Measurements from ENCODE around the gene SLC38A8. TPM values are rescaled to one million over a fixed set of nuclear protein-coding genes. Genes with fewer than 3 reads are reported as not detected.

The SLC38A8 gene
- total RNA-seq, 2 experiments from 2014 or later = not detected

DNA sequence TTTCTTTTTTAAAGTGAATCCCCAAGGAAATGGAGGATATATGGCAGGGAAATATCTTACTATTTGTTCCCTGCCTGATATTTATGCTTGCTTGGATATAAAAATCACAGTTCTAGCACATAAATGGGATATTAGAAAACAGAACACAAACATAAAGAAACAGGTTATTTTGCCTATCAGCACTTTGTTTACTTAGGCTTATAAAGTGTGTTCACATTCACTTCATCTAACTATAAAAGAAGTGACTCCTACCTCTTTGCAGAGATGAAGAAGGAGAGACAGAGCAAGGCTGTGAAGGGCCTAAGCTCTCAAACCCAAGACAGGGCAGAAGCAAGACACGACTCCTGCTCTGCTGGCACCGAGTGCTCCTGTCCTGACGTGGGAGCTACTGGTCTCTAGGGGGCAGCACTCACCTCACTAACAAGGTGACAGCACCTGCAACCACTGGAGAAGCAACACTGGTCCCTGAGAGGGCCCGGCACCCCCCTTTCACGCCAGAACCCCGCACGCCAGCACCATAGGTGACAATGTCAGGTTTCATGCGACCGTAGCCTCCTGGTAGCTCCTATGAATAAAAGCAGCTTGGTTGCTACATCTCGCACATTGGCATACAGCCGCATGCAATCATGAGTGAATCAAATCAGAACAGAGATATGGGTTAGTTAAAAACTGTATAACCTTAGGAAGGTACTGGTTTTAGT, 42.1 kb upstream of the SLC38A8 start:
- Mint-ChIP-seq H3K36me3 (ENCODE audit: low read depth) (peaks cover 91% of the 10 kb centered on the region), H3K4me1 (ENCODE audit: low read depth) (peaks cover 48% of the 10 kb centered on the region), H3K27me3 (no peaks in the 10 kb centered on the region), H3K9me3 (no peaks in the 10 kb centered on the region), H3K4me3 (peak overlapping the region; percentile 42), H3K27ac (peak overlapping the region; percentile 63)
- DNase-seq (peak; percentile 50 to 87 (median 64)), ATAC-seq (ENCODE audit: poor library complexity) (peak; percentile 85)
- Histone ChIP-seq H3K36me3 (ENCODE audit: insufficient read depth, low read length) (peaks cover 83% of the 10 kb centered on the region), H3K27ac (ENCODE audit: low read depth in 1 of 2, low read length in 2 of 2) (no peak overlapping the region), H3K4me1 (ENCODE audit: insufficient read depth, low read length) (peaks cover 28% of the 10 kb centered on the region), H3K27me3 (ENCODE audit: control insufficient read depth in 1 of 2, insufficient read depth in 2 of 2, low read length in 2 of 2) (no peaks in the 10 kb centered on the region), H3K4me3 (ENCODE audit: low read length) (no peak overlapping the region), H3K9me3 (ENCODE audit: control insufficient read depth in 1 of 2, insufficient read depth in 1 of 2, low read length in 2 of 2) (no peaks in the 10 kb centered on the region)
- ChIA-PET POLR2A (interaction anchor here (0.7 to 2.9 kb wide), 2 partner anchors 32 to 102 kb away, joined by 3 to 8 read pairs; partner anchors contain the start of genes MBTPS1 and TAF1C), CTCF (interaction anchor here (0.7 to 6.6 kb wide), 10 partner anchors 11 to 105 kb away, joined by 3 to 65 read pairs (median 4); partner anchors contain the start of genes DNAAF1, HSDL1, MBTPS1 and TAF1C)
- intact Hi-C loops (cut with DNase I, micrococcal nuclease) = loop anchor here (1.0 to 2.0 kb wide), 3 partner anchors 60 to 103 kb away; partner anchors contain the start of genes TAF1C (in 2 of the 2), DNAAF1 (in 1 of the 2) and HSDL1 (in 1 of the 2)
- TF ChIP-seq, protein P1, sequence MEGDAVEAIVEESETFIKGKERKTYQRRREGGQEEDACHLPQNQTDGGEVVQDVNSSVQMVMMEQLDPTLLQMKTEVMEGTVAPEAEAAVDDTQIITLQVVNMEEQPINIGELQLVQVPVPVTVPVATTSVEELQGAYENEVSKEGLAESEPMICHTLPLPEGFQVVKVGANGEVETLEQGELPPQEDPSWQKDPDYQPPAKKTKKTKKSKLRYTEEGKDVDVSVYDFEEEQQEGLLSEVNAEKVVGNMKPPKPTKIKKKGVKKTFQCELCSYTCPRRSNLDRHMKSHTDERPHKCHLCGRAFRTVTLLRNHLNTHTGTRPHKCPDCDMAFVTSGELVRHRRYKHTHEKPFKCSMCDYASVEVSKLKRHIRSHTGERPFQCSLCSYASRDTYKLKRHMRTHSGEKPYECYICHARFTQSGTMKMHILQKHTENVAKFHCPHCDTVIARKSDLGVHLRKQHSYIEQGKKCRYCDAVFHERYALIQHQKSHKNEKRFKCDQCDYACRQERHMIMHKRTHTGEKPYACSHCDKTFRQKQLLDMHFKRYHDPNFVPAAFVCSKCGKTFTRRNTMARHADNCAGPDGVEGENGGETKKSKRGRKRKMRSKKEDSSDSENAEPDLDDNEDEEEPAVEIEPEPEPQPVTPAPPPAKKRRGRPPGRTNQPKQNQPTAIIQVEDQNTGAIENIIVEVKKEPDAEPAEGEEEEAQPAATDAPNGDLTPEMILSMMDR (IDR thresholded peaks at IDR 0.05) = peak; percentile 81

DNA sequence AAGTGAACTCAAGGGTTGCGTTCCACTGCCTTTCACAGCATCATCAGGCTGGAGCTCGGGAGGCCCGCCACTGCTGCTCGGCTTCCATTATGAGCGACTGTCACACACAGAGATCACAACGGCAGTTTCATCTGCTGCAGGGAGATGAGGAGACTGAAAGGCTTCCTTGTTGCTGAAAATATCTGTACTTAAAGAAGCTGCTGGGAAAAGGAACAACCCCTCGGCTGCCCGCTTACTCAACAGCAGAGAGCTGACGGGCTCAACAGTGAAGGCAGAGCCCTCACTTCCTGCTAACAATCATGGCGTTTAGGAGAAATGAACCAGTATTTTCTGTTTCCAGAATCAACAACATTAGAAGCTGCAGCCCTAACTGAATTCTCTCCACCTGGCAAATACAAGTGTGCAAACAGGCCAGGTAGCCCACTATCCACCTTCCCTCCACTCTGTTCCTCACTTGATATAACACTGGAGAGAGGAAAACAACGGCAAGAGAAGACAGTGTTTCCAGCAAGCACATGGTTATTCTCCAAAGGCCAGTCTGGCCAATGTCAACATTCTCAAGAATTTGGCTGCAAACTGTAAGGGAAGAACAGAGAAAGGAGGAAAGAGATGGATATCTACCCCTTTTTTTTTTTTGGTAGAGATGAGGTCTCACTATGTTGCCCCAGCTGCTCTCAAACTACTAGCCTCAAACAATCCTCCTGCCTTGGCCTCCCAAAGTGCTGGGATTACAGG, 40.4 kb upstream of the SLC38A8 start:
- TF ChIP-seq, protein P1 (IDR thresholded peaks at IDR 0.05) = no peak
- Mint-ChIP-seq H3K4me3 (no peak overlapping the region), H3K4me1 (ENCODE audit: low read depth) (peaks cover 36% of the 10 kb centered on the region), H3K36me3 (ENCODE audit: low read depth) (peaks cover 93% of the 10 kb centered on the region), H3K27ac (no peak overlapping the region), H3K9me3 (no peaks in the 10 kb centered on the region), H3K27me3 (no peaks in the 10 kb centered on the region)
- Histone ChIP-seq H3K27ac (ENCODE audit: low read depth in 1 of 2, low read length in 2 of 2) (no peak overlapping the region), H3K36me3 (ENCODE audit: insufficient read depth, low read length) (peaks cover 78% of the 10 kb centered on the region), H3K9me3 (ENCODE audit: control insufficient read depth in 1 of 2, insufficient read depth in 1 of 2, low read length in 2 of 2) (no peaks in the 10 kb centered on the region), H3K4me3 (ENCODE audit: low read length) (no peak overlapping the region), H3K4me1 (ENCODE audit: insufficient read depth, low read length) (peaks cover 13% of the 10 kb centered on the region), H3K27me3 (ENCODE audit: control insufficient read depth in 1 of 2, insufficient read depth in 2 of 2, low read length in 2 of 2) (no peaks in the 10 kb centered on the region)
- ATAC-seq (ENCODE audit: poor library complexity) (no peak), DNase-seq (no peak)
- ChIA-PET CTCF (interaction anchor here (1.7 kb wide), 1 partner anchor 104 kb away, joined by 7 read pairs; the partner anchor contains the start of gene TAF1C), POLR2A (interaction anchor here (1.3 kb wide), 1 partner anchor 34 kb away, joined by 3 read pairs; the partner anchor contains the start of gene MBTPS1)
- intact Hi-C loops (cut with DNase I, micrococcal nuclease) = no loop called here

DNA sequence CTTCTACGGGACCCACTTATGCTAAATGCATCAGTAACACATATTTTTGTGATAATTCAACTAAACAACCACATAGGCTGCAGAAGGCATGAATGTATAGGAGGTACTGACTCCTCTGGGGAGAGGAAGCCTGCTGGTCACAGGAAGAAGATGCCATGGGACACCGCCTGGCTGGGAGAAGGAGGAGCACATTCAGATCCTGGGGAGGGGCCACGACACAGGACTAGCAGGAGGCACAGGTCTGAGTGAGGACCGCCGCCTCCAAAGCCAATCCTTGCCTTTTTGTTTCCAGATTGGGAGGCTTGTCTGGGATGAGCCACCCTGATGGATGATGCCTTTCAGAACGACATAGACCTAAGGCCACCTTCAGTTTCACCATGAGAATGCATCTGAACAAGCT, 39.5 kb upstream of the SLC38A8 start:
- Mint-ChIP-seq H3K36me3 (ENCODE audit: low read depth) (peaks cover 94% of the 10 kb centered on the region), H3K4me1 (ENCODE audit: low read depth) (peaks cover 34% of the 10 kb centered on the region), H3K27ac (no peak overlapping the region), H3K27me3 (no peaks in the 10 kb centered on the region), H3K4me3 (no peak overlapping the region), H3K9me3 (no peaks in the 10 kb centered on the region)
- no peak for ATAC-seq (ENCODE audit: poor library complexity)
- Histone ChIP-seq H3K36me3 (ENCODE audit: insufficient read depth, low read length) (peaks cover 77% of the 10 kb centered on the region), H3K4me3 (ENCODE audit: low read length) (no peak overlapping the region), H3K27me3 (ENCODE audit: control insufficient read depth in 1 of 2, insufficient read depth in 2 of 2, low read length in 2 of 2) (no peaks in the 10 kb centered on the region), H3K9me3 (ENCODE audit: control insufficient read depth in 1 of 2, insufficient read depth in 1 of 2, low read length in 2 of 2) (no peaks in the 10 kb centered on the region), H3K27ac (ENCODE audit: low read depth in 1 of 2, low read length in 2 of 2) (no peak overlapping the region), H3K4me1 (ENCODE audit: insufficient read depth, low read length) (peaks cover 13% of the 10 kb centered on the region)
- no peak for DNase-seq
- POLR2A ChIA-PET = interaction anchor here (1.3 kb wide), 1 partner anchor 34 kb away, joined by 3 read pairs; the partner anchor contains the start of gene MBTPS1
- TF ChIP-seq, protein P1 (IDR thresholded peaks at IDR 0.05) = no peak
- CTCF ChIA-PET = interaction anchor here (2.6 kb wide), 1 partner anchor 105 kb away, joined by 8 read pairs; the partner anchor contains the start of gene TAF1C
- intact Hi-C loops (cut with DNase I, micrococcal nuclease) = no loop called here

Measured in CD4-positive, alpha-beta T cell (primary cell).